Measurements from ENCODE around the gene ANAPC4.

- TF ChIP-seq CTCF (IDR thresholded peaks at IDR 0.05) (no peak), POLR2AphosphoS5 (IDR thresholded peaks at IDR 0.05) (no peak)
Observed at GRCh38 chr4:25401066-25401465, 24.0 kb downstream of the ANAPC4 start.
